PFSK-1 (cell line): ENCODE measurements around the gene ATAD3A.
A peak's percentile ranks its signal among the peaks of the same experiment; 100 is the strongest.

ENCODE experiments used
- POLR2AphosphoS5 ChIP-seq: IDR thresholded peaks from 2 replicates; pipeline ENCODE4 v1.6.1; 2012; ENCODE audit warnings: low read depth, mild to moderate bottlenecking, control low read depth, low read length, moderate library complexity
- SIN3A ChIP-seq: IDR thresholded peaks from 2 replicates; pipeline ENCODE4 v1.6.1; 2012; ENCODE audit warnings: mild to moderate bottlenecking, low read length, moderate library complexity, borderline replicate concordance; ENCODE audit not compliant: insufficient read depth
- TAF1 ChIP-seq: IDR thresholded peaks from 2 replicates; pipeline ENCODE4 v1.6.1; 2012; ENCODE audit warnings: low read length, control low read depth, borderline replicate concordance; ENCODE audit not compliant: insufficient read depth
- TF ChIP-seq, protein P1 (sequence below), 2 experiments: IDR thresholded peaks; 2 replicates each; pipeline versions ENCODE4 v1.6.1 to v1.8.0; 2011 to 2012; ENCODE audit warnings: low read depth in 2 of 2, low read length in 2 of 2, control low read depth in 1 of 2, inconsistent platforms in 1 of 2, mild to moderate bottlenecking in 1 of 2, moderate library complexity in 1 of 2; ENCODE audit not compliant: insufficient read depth in 1 of 2

DNA sequence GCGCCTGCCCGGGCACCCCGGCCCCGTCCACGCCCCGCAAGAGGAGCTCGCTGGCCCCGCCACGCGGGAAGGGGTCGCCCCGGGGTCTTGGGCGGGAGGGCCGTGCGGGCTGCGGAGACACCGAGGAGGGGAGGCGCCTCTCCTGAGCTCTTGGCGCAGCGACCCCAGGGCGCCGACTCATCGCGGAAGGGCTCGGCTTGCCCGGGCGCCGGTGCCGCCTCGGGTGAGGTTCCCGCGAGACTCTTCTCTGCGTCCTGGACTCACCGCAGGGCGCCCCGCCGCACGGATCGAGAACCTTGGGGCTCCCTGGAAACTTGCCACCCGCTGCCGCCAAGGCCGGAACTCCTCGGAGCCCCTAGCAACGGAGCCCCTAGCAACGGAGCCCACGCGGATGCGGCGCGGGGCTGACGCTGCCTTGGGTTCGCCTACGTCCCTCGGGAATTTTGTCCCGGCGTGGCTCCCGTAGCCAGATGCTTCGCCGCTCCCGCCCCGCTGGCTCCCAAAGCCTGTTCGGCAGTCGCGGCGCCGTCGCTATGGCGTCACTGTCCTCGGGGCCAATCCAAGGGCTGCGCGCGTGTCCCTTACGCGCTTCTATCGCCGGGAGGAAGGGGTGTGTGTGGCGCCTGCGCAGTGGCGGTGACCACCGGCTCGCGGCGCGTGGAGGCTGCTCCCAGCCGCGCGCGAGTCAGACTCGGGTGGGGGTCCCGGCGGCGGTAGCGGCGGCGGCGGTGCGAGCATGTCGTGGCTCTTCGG is at the start of gene ATAD3A:
- TF ChIP-seq SIN3A = no peak
- peak; percentile 61 for TF ChIP-seq POLR2AphosphoS5
- TF ChIP-seq, protein P1, sequence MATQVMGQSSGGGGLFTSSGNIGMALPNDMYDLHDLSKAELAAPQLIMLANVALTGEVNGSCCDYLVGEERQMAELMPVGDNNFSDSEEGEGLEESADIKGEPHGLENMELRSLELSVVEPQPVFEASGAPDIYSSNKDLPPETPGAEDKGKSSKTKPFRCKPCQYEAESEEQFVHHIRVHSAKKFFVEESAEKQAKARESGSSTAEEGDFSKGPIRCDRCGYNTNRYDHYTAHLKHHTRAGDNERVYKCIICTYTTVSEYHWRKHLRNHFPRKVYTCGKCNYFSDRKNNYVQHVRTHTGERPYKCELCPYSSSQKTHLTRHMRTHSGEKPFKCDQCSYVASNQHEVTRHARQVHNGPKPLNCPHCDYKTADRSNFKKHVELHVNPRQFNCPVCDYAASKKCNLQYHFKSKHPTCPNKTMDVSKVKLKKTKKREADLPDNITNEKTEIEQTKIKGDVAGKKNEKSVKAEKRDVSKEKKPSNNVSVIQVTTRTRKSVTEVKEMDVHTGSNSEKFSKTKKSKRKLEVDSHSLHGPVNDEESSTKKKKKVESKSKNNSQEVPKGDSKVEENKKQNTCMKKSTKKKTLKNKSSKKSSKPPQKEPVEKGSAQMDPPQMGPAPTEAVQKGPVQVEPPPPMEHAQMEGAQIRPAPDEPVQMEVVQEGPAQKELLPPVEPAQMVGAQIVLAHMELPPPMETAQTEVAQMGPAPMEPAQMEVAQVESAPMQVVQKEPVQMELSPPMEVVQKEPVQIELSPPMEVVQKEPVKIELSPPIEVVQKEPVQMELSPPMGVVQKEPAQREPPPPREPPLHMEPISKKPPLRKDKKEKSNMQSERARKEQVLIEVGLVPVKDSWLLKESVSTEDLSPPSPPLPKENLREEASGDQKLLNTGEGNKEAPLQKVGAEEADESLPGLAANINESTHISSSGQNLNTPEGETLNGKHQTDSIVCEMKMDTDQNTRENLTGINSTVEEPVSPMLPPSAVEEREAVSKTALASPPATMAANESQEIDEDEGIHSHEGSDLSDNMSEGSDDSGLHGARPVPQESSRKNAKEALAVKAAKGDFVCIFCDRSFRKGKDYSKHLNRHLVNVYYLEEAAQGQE (IDR thresholded peaks at IDR 0.05; ENCODE audit: insufficient read depth in 1 of 2, low read depth in 2 of 2, low read length in 2 of 2) = no peak; a peak in 1 of 4 replicates
- 0 out of 2 replicates have a peak, but pooled peaks have one; percentile 6 for TF ChIP-seq TAF1
